ENCODE measurements around the gene PAFAH1B2. TPM values are rescaled to one million over a fixed set of nuclear protein-coding genes. Genes with fewer than 3 reads are reported as not detected.
A peak's percentile ranks its signal among the peaks of the same experiment; 100 is the strongest.

Gene PAFAH1B2
- total RNA-seq, 1 donor from 2014 or later = 78.7 TPM

DNA sequence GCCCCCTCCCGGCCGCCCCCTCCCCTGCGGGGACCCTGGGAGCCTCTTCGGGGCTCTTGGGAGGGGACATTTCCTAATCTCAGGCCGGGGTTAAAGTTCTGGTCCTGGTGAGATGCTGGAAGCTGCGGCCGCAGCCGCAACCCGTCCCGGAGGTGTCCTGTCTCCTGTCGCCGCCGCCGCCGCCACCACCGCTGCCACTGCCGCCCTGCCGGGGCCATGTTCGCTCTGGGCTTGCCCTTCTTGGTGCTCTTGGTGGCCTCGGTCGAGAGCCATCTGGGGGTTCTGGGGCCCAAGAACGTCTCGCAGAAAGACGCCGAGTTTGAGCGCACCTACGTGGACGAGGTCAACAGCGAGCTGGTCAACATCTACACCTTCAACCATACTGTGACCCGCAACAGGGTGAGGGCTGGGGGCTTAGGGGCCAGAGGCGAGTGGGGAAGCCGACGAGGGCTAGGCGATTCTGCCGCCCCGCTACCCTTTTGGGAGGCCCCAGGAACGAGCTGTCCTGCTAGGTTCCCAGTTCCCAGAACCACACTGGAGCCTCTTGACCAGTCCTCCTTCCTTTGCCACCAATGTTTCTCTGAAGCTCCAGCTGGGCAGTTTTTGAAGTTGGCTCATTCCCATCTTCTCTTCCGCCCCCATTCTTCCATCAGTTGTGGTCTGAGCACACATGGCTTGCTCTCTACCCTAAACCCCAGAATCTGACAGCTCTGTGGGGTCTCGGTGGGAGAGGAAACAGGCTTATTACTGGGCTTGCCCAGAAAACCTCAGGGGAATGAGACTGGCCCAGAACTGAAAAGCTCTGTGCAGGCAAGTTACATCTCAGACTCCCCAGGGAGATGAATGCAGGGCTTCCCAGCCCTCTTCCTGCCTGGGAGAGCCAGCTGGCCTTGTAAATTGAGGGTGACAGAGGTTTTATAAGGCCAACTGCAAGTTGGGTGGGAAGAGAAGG lies 35.2 kb downstream of the PAFAH1B2 start:
- CTCF ChIA-PET = interaction anchor here (1.1 to 7.4 kb wide), 8 partner anchors 12 to 299 kb away, joined by 3 to 119 read pairs (median 6); partner anchors contain the start of genes PAFAH1B2, PCSK7 and RNF214
- H3K4me1 Mint-ChIP-seq = peaks cover 40% of the 10 kb centered on the region
- TF ChIP-seq, protein P1, sequence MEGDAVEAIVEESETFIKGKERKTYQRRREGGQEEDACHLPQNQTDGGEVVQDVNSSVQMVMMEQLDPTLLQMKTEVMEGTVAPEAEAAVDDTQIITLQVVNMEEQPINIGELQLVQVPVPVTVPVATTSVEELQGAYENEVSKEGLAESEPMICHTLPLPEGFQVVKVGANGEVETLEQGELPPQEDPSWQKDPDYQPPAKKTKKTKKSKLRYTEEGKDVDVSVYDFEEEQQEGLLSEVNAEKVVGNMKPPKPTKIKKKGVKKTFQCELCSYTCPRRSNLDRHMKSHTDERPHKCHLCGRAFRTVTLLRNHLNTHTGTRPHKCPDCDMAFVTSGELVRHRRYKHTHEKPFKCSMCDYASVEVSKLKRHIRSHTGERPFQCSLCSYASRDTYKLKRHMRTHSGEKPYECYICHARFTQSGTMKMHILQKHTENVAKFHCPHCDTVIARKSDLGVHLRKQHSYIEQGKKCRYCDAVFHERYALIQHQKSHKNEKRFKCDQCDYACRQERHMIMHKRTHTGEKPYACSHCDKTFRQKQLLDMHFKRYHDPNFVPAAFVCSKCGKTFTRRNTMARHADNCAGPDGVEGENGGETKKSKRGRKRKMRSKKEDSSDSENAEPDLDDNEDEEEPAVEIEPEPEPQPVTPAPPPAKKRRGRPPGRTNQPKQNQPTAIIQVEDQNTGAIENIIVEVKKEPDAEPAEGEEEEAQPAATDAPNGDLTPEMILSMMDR (IDR thresholded peaks at IDR 0.05) = no peak
- no peaks in the 10 kb centered on the region for H3K9me3 Mint-ChIP-seq
- intact Hi-C loops (cut with micrococcal nuclease) = loop anchor here (2.0 kb wide), 3 partner anchors 17 to 407 kb away; partner anchors contain the start of gene BUD13
- no peaks in the 10 kb centered on the region for H3K27me3 Mint-ChIP-seq
- H3K4me3 Mint-ChIP-seq = peak overlapping the region; percentile 96
- POLR2A ChIA-PET = interaction anchor here (0.5 to 5.7 kb wide), 26 partner anchors 10 to 1098 kb away, joined by 3 to 89 read pairs (median 5); partner anchors contain the start of genes BUD13, CEP164, PAFAH1B2 and PCSK7
- DNase-seq (no peak), ATAC-seq (ENCODE audit: low read depth) (peak; percentile 41)
- H3K27ac Mint-ChIP-seq = peak overlapping the region; percentile 91
- peaks cover 31% of the 10 kb centered on the region for H3K36me3 Mint-ChIP-seq (ENCODE audit: low read depth)

DNA sequence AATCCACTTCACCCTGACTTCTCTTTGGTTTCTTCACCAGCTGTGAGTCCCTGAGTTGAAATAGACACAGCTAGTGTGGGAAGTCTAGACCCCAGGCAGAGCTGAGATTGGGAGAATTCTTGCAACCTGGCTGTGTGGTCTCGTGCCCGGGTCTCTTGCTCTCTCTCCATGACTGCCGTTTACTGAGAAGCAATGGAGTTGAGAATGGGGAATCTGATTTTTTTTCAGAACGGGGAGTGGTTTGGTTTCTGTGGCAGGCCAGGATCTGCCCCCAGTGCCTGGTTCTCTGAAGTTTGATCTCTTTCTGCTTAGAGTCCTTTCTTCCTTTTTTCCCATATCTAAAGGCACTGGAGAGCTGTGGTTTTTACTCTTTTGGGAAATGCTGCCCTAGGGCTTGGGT lies 35.9 kb downstream of the PAFAH1B2 start:
- no peak for DNase-seq
- Mint-ChIP-seq H3K27me3 (no peaks in the 10 kb centered on the region), H3K9me3 (no peaks in the 10 kb centered on the region), H3K4me3 (peak overlapping the region; percentile 96), H3K4me1 (peaks cover 44% of the 10 kb centered on the region), H3K36me3 (ENCODE audit: low read depth) (peaks cover 32% of the 10 kb centered on the region), H3K27ac (peak overlapping the region; percentile 91)
- ATAC-seq (ENCODE audit: low read depth) = no peak
- intact Hi-C loops (cut with micrococcal nuclease) = no loop called here
- TF ChIP-seq, protein P1 (IDR thresholded peaks at IDR 0.05) = no peak
- ChIA-PET CTCF (interaction anchor here (1.0 to 7.4 kb wide), 9 partner anchors 13 to 300 kb away, joined by 4 to 119 read pairs (median 5); partner anchors contain the start of genes PAFAH1B2, PCSK7 and RNF214), POLR2A (interaction anchor here (0.5 to 5.7 kb wide), 17 partner anchors 10 to 637 kb away, joined by 3 to 89 read pairs (median 6); partner anchors contain the start of genes BUD13, PAFAH1B2, PCSK7 and RNF214)

DNA sequence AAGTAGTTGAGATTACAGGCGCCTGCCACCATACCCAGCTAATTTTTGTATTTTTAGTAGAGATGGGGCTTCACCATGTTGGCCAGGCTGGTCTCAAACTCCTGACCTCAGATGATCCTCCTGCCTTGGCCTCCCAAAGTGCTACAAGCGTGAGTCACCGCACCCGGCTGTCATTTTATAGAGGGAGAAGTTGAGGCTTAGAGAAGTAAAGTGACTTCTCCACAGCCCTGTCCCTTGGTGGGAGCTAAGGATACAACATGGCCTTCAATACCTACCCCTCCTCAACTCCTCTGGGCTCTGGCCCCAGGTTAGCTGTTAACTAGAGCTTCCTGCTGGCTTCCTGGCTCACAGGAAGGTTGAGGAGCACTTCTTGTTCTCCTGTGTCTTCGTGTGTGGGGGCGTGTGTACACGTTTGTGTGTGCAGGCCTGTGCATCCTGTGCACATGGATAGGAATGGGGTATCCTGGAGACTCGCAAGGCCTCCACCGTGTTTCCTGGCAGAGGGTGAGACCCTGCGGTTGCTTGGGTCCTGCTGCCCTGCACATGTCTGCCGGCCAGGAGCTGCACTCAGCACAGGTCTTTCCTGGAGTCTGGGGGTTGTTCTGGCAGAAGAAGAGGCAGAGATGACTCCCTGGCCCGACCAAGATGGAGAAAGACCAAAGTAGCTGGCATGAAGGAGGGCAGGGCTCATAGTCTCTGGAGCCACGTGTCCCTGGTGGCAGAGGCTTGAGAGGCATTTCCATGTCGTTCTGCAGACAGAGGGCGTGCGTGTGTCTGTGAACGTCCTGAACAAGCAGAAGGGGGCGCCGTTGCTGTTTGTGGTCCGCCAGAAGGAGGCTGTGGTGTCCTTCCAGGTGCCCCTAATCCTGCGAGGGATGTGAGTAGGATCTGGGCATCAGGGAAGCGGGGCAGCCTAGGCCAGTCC lies 36.8 kb downstream of the PAFAH1B2 start:
- H3K27me3 Mint-ChIP-seq = no peaks in the 10 kb centered on the region
- no peaks in the 10 kb centered on the region for H3K9me3 Mint-ChIP-seq
- ATAC-seq (ENCODE audit: low read depth) = peak; percentile 35
- POLR2A ChIA-PET = interaction anchor here (0.6 to 5.7 kb wide), 11 partner anchors 9 to 50 kb away, joined by 3 to 89 read pairs (median 5); partner anchors contain the start of genes PAFAH1B2, PCSK7 and RNF214
- H3K36me3 Mint-ChIP-seq (ENCODE audit: low read depth) = peaks cover 38% of the 10 kb centered on the region
- no peak for DNase-seq
- H3K27ac Mint-ChIP-seq = peak overlapping the region; percentile 86
- H3K4me1 Mint-ChIP-seq = peaks cover 53% of the 10 kb centered on the region
- H3K4me3 Mint-ChIP-seq = peak overlapping the region; percentile 71
- TF ChIP-seq, protein P1 (IDR thresholded peaks at IDR 0.05) = no peak
- CTCF ChIA-PET = interaction anchor here (0.9 to 7.4 kb wide), 12 partner anchors 9 to 301 kb away, joined by 3 to 119 read pairs (median 5); partner anchors contain the start of genes PAFAH1B2, PCSK7 and RNF214
- intact Hi-C loops (cut with micrococcal nuclease) = loop anchor here (1.0 kb wide), 1 partner anchor 45 kb away; no protein-coding TSS in a partner anchor

DNA sequence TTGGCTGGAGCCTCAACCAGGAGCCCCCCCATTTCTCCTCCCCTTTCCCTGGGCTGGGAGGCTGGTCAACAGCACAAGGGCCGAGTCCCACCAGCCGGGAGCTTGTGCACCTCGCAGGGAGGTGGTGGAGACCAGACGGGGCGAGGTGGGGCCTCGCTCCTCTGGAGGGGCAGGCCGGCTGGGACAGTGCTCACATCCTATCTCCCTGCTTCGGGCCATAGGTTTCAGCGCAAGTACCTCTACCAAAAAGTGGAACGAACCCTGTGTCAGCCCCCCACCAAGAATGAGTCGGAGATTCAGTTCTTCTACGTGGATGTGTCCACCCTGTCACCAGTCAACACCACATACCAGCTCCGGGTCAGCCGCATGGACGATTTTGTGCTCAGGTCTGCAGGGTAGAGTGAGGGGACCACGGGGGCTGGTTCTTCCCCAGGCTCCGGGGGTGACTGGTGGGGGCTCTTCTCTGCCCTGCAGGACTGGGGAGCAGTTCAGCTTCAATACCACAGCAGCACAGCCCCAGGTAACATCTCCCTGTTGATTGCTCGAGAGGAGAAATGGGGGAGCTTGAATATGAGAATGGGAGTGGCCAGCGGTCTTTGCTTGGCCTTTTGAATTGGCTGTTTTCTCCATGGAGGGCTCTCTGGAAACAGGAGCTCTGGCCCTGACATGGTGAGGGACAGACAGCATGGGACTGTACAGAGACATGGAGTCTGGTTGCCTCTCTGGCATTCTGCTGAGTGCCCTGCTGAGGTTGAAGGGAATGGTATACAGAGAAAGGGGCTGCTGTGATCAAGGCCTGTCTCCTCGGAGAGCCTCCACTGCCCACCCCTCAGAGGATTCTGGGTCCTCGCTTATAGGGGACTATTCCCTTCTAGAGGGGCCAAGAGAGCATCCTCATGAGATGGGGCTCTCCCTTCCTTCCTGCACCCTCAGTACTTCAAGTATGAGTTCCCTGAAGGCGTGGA lies 37.8 kb downstream of the PAFAH1B2 start:
- DNase-seq = no peak
- Mint-ChIP-seq H3K27me3 (no peaks in the 10 kb centered on the region), H3K4me1 (peaks cover 63% of the 10 kb centered on the region), H3K27ac (peak overlapping the region; percentile 24), H3K4me3 (no peak overlapping the region), H3K36me3 (ENCODE audit: low read depth) (peaks cover 42% of the 10 kb centered on the region), H3K9me3 (no peaks in the 10 kb centered on the region)
- intact Hi-C loops (cut with micrococcal nuclease) = loop anchor here (1.0 kb wide), 1 partner anchor 44 kb away; no protein-coding TSS in a partner anchor
- no peak for ATAC-seq (ENCODE audit: low read depth)
- ChIA-PET CTCF (interaction anchor here (0.9 to 7.4 kb wide), 6 partner anchors 8 to 47 kb away, joined by 3 to 119 read pairs (median 5); partner anchors contain the start of genes PAFAH1B2, PCSK7 and RNF214), POLR2A (interaction anchor here (0.6 to 5.7 kb wide), 7 partner anchors 12 to 49 kb away, joined by 3 to 89 read pairs (median 4); partner anchors contain the start of genes PAFAH1B2, PCSK7 and RNF214)
- TF ChIP-seq, protein P1 (IDR thresholded peaks at IDR 0.05) = no peak

Measured in activated B cell treated with CpG ODN at 0.5 μM for 24 hours (primary cell).